ENCODE results near the gene SGCA. TPM values are rescaled to one million over a fixed set of nuclear protein-coding genes. Genes with fewer than 3 reads are reported as not detected.

Gene SGCA
- polyA plus RNA-seq, 3 donors = 1.3 to 1.7 (median 1.5) TPM

DNA sequence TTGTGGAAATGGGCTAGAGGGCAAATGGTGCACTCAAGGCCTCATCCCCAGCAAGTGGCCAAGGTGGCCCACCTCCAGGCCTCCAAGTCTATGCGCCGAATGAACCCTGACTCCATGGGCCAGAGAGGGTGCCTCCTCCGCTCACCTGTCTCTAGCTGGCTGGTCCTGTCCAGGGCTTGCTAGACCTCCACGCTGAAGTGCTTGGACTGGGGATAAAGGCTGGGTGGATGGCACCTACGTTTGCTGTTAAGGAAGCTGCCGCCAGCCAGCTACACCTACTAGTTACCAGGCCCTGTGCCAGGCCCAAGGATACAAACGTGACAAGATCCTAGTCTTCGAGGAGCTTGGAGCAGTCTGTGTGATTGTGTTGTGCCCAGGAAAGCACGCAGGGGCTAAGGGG lies 739 bp upstream of the SGCA start:
- no peak for DNase-seq

DNA sequence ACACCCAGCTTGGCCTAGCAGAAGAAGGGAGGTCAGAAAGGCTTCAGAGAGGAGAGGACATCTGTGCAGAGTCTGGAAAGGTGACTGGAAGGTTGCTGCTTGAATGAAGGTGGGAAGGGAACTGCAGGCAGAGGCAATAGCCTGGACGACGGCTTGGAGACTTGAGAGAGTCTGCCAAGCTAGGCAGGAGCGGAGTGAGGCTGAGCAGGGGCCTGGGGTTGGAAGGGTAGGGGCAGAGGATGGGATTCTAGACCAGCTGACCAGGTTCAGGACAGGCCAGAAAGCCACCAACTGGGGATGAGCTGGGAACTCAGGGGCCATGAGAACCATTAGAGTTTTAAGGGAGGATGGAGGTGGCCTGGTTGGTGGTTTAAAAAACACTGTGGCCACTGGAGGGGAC lies 339 bp upstream of the SGCA start:
- no peak for DNase-seq

DNA sequence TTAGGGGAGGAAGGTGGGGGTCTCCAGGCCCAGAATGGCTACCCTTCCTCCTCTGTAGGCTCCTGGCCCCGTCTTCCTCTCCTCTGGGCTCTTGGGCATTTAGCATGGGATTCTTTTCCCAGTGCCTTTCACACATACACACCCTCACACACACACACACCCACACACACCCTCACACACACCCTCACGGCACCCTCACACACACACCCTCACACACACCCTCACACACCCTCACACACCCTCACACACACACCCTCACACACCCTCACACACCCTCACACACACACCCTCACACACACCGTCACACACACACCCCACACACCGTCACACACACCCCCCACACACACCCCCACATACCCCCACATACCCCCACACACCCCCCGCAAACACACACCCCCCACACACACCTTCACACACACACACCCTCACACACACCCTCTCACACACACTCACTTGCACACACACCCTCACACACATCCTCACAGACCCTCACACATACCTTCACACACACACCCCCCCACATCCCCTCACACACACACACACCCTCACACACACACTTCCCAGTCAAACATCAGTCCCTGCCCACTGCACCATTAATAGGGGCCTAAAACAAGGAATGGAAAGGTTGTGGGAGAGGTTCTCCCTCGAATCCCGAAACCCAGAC lies 845 bp downstream of the SGCA start:
- DNase-seq = no peak

DNA sequence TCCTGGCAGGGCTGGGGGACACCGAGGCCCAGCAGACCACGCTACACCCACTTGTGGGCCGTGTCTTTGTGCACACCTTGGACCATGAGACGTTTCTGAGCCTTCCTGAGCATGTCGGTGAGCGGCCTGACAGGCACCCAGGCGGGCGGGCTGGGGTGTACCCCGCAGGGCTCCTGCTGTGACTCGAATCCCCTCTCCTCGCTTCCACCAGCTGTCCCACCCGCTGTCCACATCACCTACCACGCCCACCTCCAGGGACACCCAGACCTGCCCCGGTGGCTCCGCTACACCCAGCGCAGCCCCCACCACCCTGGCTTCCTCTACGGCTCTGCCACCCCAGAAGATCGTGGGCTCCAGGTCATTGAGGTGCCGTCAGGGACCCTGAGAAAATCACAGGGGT lies 1.6 kb downstream of the SGCA start:
- DNase-seq = no peak

DNA sequence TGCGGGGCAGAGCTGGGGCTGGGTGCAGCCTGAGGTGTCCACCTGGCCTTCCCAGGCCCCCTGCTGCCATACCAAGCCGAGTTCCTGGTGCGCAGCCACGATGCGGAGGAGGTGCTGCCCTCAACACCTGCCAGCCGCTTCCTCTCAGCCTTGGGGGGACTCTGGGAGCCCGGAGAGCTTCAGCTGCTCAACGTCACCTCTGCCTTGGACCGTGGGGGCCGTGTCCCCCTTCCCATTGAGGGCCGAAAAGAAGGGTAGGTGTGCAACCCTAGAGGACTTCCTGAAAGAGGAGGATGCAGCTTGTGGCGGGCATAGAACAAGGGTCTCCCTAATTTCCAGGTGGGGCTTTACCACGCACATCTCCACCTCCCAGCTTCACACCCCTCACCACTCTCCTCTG lies 2.5 kb downstream of the SGCA start:
- no peak for DNase-seq

DNA sequence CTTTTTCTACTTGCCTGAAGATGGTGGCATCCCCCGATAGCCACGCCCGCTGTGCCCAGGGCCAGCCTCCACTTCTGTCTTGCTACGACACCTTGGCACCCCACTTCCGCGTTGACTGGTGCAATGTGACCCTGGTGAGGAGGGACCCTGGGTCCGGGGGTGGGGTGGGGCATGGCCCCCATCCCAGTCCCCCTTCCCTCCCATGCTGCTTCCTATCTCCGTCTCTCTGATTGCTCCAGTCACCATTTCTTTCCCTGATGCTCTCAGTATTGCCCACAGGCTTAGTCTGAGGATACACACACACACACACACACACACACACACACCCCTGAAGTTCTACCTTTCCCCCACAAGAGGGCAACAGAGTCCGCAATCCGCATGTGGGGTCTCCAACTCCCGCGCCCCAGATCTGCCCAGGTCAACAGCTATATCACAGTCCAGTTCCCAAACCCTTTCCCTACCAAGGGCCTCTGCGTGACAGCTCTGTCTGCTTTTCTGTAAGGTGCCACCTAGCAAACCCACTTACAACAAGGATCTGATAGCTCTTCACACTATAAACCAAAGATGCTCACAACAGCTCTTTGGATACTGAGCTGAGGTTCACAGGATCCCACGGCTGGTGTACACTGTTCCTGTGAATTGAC lies 3.4 kb downstream of the SGCA start:
- DNase-seq = no peak

DNA sequence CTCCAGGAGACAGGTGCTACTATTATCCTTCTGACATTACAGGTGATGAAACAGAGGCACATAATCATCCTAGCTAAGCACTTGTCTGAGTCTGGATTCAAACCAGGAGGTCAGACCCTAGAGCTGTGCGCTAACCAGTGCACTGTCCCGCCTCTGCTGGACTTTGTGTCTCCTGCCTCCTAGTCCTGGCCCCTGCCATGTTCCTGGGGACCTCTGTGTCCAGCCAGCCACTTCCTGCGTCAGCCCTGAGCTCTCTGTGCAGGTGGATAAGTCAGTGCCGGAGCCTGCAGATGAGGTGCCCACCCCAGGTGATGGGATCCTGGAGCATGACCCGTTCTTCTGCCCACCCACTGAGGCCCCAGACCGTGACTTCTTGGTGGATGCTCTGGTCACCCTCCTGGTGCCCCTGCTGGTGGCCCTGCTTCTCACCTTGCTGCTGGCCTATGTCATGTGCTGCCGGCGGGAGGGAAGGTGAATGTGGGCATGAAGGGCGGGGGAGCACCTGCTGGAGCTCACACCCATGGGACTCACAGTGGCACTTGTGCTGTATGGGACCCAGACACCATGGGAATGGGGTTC lies 4.2 kb downstream of the SGCA start:
- DNase-seq = no peak

DNA sequence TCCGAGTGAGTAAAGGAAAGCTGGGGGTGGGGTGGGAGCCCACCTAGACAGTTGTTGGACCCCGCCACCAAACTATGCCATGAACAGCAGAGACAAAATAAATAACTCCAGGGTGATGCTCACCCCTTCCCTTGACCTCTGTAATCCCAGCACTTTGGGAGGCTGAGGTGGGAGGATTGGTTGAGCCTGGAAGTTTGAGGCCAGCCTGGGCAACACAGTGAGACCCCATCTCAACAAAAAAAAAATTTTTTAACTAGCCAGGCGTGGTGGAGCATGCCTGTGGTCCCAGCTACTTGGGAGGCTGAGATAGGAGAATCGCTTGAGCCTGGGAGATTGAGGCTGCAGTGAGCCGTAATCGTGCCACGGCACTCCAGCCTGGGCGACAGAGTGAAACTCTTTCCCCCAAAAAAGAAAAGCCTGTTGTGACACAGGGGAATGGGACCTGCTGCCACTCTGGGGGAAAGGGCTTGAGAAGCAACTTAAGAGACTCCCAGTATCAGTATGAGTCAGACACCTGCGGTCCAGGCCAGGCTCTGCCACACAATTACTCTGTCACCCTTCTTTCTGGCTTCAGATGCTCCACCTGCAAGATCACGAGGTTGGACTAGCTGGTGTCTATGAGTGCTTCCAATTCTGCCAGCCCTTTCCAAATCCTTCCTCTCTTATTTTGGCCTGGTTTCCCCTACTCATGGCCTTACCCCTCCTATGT lies 5.0 kb downstream of the SGCA start:
- no peak for DNase-seq

- DNase-seq = no peak
Measured at GRCh38 chr17:50171371-50172071, 5.7 kb downstream of the SGCA start.

- DNase-seq = no peak
Measured at GRCh38 chr17:50172130-50172529, 6.3 kb downstream of the SGCA start.

- no peak for DNase-seq
Measured at GRCh38 chr17:50172936-50173334, 7.1 kb downstream of the SGCA start.

DNA sequence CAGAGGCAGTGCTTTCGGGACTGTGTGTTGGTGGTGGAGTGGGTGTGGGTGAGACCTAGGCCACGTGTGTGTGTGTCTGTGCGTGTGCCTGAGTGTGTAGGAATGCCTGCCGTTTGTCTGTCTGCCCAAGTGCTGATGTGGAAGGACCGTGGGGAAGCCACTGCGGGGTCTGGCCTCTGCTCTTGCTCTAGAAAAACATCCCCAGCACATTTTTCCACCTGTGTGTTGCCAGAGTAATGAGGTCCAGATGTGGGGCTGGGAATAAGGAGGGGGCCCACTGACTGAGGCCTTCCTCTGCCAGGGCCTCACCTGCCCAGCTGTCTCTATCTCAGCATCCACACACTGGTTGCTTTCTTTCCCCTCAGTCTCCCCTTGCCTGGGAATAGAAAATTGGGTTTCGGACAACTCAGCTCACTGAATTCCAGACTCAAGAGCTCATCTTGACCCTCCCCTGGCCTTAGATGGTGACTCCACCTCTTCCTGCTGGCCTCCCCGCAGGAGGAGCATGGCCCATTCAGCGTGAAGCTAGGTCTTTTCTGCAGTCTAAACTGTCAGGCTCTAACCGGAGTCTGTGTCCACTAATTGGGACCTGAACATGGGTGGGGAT lies 7.6 kb downstream of the SGCA start:
- DNase-seq = no peak

DNA sequence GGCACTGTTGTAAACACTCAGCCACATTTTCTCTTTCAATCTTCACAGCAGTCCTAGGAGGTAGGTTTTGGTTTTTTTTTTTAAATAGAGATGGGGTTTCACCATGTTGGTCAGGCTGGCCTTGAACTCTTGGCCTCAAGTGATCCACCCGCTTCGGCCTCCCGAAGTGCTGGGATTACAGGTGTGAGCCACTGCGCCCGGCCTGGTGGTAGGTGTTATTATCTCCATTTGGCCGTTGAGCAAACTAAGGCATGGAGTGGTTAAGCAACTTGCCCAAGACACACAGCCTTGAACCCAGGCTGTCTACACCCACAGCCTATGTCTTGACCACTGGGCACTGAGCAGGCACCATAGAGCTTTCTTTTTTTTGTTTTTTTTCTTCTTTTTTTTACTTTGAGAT lies 8.6 kb downstream of the SGCA start:
- DNase-seq = no peak

DNA sequence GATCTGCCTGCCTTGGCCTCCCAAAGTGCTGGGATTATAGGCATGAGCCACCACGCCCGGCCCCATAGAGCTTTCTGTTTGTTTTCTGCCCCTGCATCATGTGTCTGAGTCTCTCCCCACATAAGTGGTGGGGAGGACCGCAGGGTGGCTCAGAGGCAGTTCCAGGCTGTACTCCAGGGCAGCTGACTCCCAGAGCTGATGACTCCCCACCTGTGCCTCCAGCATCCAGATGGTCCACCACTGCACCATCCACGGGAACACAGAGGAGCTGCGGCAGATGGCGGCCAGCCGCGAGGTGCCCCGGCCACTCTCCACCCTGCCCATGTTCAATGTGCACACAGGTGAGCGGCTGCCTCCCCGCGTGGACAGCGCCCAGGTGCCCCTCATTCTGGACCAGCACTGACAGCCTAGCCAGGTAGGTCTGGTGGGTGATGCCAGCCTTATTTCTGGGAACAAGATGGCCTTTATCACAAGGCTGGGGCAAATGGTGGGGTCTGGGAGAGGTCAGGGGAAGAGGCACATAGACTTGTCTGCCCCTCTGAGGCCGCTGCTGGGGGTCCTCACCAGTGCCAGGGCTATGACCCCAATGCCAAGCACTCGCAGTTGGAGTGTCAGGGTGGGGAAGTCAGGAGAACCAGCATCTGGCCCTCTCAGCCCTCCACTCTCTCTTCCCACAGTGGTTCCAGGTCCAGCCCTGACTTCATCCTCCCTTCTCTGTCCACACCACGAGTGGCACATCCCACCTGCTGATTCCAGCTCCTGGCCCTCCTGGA lies 9.4 kb downstream of the SGCA start:
- no peak for DNase-seq

DNA sequence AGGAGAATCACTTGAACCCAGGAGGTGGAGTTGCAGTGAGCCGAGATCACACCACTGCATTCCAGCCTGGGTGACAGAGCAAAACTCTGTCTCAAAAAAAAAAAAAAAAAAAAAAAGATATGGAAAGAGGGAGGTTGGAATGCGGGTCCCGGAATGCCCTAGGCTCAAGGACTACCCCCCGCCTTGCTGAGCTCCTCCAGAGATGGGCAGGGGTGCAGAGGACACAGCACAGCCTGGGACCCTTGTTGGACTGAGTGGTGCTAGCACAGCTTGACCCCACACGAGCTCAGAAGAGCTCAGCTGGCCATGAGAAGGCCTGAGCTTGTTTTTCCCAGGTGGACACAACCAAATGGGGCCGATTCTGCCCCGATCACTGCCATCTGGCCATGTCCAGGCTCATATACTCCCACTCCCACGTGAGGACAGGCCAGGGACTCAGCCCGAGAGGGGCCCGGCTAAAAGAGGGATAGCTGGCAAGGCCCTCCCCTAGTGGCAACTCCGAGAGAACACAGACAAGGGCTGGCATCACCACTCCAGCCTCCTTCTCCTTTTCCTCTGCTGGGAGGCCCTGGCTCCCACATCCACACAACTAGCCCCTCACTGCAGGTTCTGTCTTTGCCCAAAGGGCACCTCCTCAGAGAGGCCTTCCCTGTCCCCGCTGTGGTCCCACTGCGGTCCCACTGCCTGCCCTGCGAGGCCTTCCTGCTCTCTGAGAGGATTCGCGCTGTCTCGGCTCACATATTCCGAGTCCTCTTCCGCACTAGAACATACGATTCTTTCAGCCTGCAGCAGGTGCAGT lies 11.0 kb downstream of the SGCA start:
- DNase-seq = no peak

- no peak for DNase-seq
Measured at GRCh38 chr17:50177476-50177875, 11.7 kb downstream of the SGCA start.

- DNase-seq = no peak
Measured at GRCh38 chr17:50177983-50178834, 12.4 kb downstream of the SGCA start.

- no peak for DNase-seq
Measured at GRCh38 chr17:50180111-50180510, 14.3 kb downstream of the SGCA start.

- DNase-seq = no peak
Measured at GRCh38 chr17:50180620-50181019, 14.8 kb downstream of the SGCA start.

All from renal pelvis (tissue), 4 donors.